ENCODE results near the gene TSPAN13. TPM values are rescaled to one million over a fixed set of nuclear protein-coding genes. Genes with fewer than 3 reads are reported as not detected.

Gene TSPAN13
- total and polyA plus RNA-seq, 2 of the 8 experiments (the other 6 are each of a cell fraction or from before 2014, with no cell fraction given): 15.3 to 28.1 TPM

- no peak overlapping the region for H4K5ac ChIP-seq (ENCODE audit: insufficient read length, low read depth, low read length)
- H3K4me2 ChIP-seq (ENCODE audit: insufficient read depth in 1 of 2, low read depth in 2 of 2, low read length in 2 of 2): no peak overlapping the region
- DNase-seq (ENCODE audit: low read depth in 1 of 2, low spot score in 2 of 2) (no peak), FAIRE-seq (no peak)
- no peak overlapping the region for H3K27ac ChIP-seq (ENCODE audit: low read depth, low read length)
- no peaks in the 10 kb centered on the region for H3K9me3 ChIP-seq (ENCODE audit: insufficient read depth in 2 of 2, low read depth in 1 of 2, low read length in 1 of 2)
- no peaks in the 10 kb centered on the region for H3K36me3 ChIP-seq (ENCODE audit: control insufficient read depth in 2 of 4, insufficient read depth in 4 of 4, low read length in 3 of 4)
- no peak overlapping the region for H3K4ac ChIP-seq (replicated peaks; ENCODE audit: insufficient read length, low read depth, low read length)
- H3K27me3 ChIP-seq (replicated peaks in 1 of 4; ENCODE audit: control insufficient read depth in 3 of 4, extremely low read depth in 1 of 4, insufficient read depth in 3 of 4, low read length in 3 of 4): no peaks in the 10 kb centered on the region
- no peak overlapping the region for H2BK12ac ChIP-seq (ENCODE audit: low read depth, low read length)
- no peak overlapping the region for H3K23ac ChIP-seq (ENCODE audit: insufficient read length)
- H3K23me2 ChIP-seq (ENCODE audit: low read depth, low read length): no peaks in the 10 kb centered on the region
- H3K14ac ChIP-seq (ENCODE audit: insufficient read length): no peak overlapping the region
- H4K8ac ChIP-seq (ENCODE audit: extremely low read depth, insufficient read depth, low read length): no peak overlapping the region
- no peak overlapping the region for H4K91ac ChIP-seq (replicated peaks; ENCODE audit: insufficient read length, low read length)
- H3K79me2 ChIP-seq (ENCODE audit: control insufficient read depth in 1 of 2, insufficient read depth in 2 of 2, low read length in 2 of 2): no peaks in the 10 kb centered on the region
- WGBS, 2 experiments (ENCODE audit: extremely low coverage in 1 of 2, insufficient coverage in 1 of 2, insufficient read length in 1 of 2, insufficient replicate concordance in 2 of 2, low coverage in 1 of 2, low lambda C conversion rate in 2 of 2, missing lambda C conversion rate in 1 of 2): 92% methylated on average over 2 of the region's 2 CpGs; no CpG with 5 or more reads in 1 of the 2 experiments
- POLR2A ChIA-PET (ENCODE audit: partially characterized antibody): no interaction called here
- H3K18ac ChIP-seq (ENCODE audit: extremely low read depth, low read length): no peak overlapping the region
- H3K4me3 ChIP-seq (ENCODE audit: extremely low read depth in 1 of 4, insufficient read depth in 2 of 4, low read depth in 3 of 4, low read length in 4 of 4): no peak overlapping the region
- H2BK15ac ChIP-seq (ENCODE audit: low read length): no peak overlapping the region
- H2BK20ac ChIP-seq (ENCODE audit: low read length): no peak overlapping the region
- no peak overlapping the region for H2BK120ac ChIP-seq (replicated peaks; ENCODE audit: low read depth, low read length)
- no peak overlapping the region for H2BK5ac ChIP-seq (ENCODE audit: low read depth, low read length)
- H3K79me1 ChIP-seq (ENCODE audit: low read depth, low read length): no peaks in the 10 kb centered on the region
- H3K9ac ChIP-seq (replicated peaks in 1 of 4; ENCODE audit: extremely low read depth in 1 of 4, low read depth in 3 of 4, low read length in 3 of 4): no peak overlapping the region
- no peak overlapping the region for H3K56ac ChIP-seq (replicated peaks; ENCODE audit: insufficient read length, low read depth, low read length)
- CTCF ChIA-PET (ENCODE audit: partially characterized antibody): no interaction called here
- H4K20me1 ChIP-seq (replicated peaks in 1 of 2; ENCODE audit: control insufficient read depth in 1 of 2, insufficient read depth in 2 of 2, low read length in 2 of 2): no peaks in the 10 kb centered on the region
- H2AK5ac ChIP-seq (ENCODE audit: low read depth, low read length): no peak overlapping the region
- no peaks in the 10 kb centered on the region for H3K4me1 ChIP-seq (replicated peaks in 1 of 4; ENCODE audit: control insufficient read depth in 3 of 4, insufficient read depth in 4 of 4, low read length in 3 of 4)
- H2AFZ ChIP-seq (ENCODE audit: low read length): no peak overlapping the region
- TF ChIP-seq FOSL1 (IDR thresholded peaks at IDR 0.05; ENCODE audit: insufficient read depth, low read depth, low read length) (no peak), SP1 (IDR thresholded peaks at IDR 0.05; ENCODE audit: low read depth, low read length) (no peak), CEBPB (IDR thresholded peaks at IDR 0.05; ENCODE audit: low read depth, low read length) (no peak), EGR1 (IDR thresholded peaks at IDR 0.05; ENCODE audit: borderline replicate concordance, low read depth, low read length) (no peak), HDAC2 (IDR thresholded peaks at IDR 0.05; ENCODE audit: borderline replicate concordance in 1 of 2, low read depth in 2 of 2, low read length in 2 of 2) (no peak), HDAC6 (IDR thresholded peaks at IDR 0.05; ENCODE audit: low read depth, low read length) (no peak), POU5F1 (IDR thresholded peaks at IDR 0.05; ENCODE audit: low read depth, low read length) (no peak), E2F6 (IDR thresholded peaks at IDR 0.05) (no peak), JUND (IDR thresholded peaks at IDR 0.05; ENCODE audit: low read length) (no peak), KDM4A (IDR thresholded peaks at IDR 0.05; ENCODE audit: low read depth, low read length, severe bottlenecking) (no peak), EP300 (IDR thresholded peaks at IDR 0.05; ENCODE audit: borderline replicate concordance in 1 of 2, low read depth in 2 of 2, low read length in 2 of 2) (no peak), KDM5A (IDR thresholded peaks at IDR 0.05; ENCODE audit: low read length) (no peak)
Observed at GRCh38 chr7:16811551-16811950, 58.0 kb downstream of the TSPAN13 start.
